CD4-positive, alpha-beta T cell treated with Interleukin-6 at 100 ng/mL for 8 hours (primary cell): ENCODE data around the gene ATP5F1A.
A peak's percentile ranks its signal among the peaks of the same experiment; 100 is the strongest.
"Not testable (repeated sequence)": the region's sequence is repeated elsewhere in the genome, so short reads cannot be mapped to it uniquely, and the experiment has no call there.

Source experiments
- DNase-seq: peaks from one replicate; pipeline ENCODE4 v3.0.0-alpha.2; 2020; ENCODE audit warnings: mixed read lengths, low spot score

The ATP5F1A gene

DNA sequence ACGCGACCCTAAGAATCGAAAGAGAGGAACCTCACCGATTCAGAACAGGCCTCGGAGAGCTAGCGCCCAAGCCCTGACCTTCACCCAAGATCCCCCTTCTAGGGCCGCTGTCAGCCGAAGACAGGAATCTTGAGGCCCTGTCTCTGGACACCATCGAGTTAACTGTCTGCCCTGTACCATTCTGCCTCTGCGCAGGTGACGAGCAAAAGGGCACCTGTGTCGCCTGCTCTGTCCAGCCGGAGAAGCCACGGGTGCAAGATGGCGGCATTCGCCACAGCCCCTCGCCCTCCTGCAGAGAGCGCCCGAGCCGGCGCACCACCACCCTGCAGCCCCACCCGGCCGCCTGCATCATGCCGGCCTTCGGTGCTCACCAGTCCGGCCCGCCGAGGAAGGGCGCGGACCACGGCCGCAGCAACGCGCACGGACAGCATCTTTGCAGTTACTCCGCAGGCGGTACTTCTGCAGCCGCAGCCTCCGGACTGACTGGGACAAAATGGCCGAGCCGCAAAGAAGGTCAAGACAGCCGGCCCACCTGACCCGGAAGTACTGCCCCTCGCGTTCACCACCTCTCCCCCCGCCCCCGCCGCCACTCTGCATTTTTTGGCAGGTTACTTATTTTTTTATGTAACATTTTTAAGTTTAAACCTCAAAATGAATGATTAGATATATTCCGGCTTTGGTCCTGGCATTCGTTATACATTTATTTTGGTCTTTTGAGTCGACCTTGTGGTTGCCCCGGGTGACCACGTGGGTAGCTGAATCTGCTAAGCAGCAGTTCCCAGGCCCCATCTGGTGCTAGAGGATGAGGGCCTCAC lies at the start of gene ATP5F1A:
TSS of gene ATP5F1A (minus strand) at position 496 of the 815 bp plus-strand sequence. CDS start at position 431, 65 bp downstream.
- DNase-seq, result peak; percentile 85

DNA sequence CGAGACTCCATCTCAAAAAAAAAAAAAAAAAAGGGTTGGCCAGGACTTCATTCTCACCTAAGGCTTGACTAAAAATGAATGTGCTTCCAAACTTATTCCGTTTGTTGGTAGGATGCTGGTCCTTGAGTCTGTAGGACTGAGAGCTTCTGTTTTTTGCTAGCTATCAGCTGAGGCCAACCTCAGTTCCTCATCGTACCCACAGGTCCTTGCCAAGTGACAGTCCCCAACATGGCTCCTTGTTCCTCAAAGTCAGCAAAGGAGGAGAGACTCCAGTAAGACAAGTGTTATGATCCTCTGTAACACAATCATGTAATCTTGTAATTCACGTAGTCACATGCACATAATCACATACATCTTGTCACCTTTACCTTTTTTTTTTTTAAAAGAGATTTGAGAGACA lies 43.1 kb upstream of the ATP5F1A start:
- DNase-seq, result no peak

DNA sequence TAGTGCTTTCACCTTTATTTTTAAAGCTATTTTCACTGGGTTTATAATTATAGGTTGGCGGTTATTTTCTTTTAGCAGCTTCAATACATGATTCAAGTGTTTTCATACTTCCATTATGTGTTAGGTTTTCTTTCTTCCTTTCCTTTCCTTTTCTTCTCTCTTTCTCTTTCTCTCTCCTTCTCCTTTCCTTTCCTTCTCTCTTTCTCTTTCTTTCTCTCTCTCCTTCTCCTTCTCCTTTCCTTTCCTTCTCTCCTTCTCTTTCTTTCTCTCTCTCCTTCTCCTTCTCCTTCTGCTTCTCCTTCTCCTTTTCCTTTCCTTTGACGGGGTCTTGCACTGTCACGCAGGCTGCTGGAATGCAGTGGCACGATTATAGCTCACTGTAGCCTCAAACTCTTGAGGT lies 42.1 kb upstream of the ATP5F1A start:
- DNase-seq, result no peak

DNA sequence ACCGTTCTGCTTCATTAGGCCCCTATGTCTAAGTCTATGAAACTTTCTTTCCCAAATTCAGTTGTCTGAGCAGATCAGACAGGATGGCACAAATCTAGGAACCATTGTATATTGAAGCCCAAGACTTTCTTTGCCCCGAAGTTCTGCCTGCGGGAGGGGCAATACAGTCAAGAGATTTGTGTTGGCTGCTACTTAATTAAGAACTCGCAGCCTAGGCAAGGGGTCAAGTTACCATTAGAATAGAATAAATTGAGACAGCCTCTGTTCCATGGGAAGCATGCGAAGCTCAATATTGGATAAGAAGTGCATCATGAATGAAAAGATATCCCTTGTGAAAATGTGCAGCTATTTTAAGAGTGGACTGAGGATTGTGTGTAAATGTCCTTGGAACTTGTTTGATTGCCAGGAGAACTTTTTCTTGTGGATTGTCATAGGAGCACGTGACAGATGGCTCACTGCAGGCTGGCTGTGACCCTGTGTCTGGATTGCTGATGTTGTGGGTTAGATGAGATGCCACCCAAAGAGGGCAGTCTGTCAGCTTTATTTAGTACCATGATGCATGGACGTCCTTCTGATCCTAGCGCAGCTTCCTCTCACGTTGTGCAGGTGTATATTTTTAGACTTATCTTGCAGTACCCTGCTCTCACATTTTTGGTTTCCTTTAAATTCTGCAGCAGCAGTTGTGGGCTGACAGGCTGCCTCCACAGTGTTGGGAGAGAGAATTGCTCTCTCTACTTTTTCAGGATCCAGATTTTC lies 37.0 kb upstream of the ATP5F1A start:
- no peak for DNase-seq

DNA sequence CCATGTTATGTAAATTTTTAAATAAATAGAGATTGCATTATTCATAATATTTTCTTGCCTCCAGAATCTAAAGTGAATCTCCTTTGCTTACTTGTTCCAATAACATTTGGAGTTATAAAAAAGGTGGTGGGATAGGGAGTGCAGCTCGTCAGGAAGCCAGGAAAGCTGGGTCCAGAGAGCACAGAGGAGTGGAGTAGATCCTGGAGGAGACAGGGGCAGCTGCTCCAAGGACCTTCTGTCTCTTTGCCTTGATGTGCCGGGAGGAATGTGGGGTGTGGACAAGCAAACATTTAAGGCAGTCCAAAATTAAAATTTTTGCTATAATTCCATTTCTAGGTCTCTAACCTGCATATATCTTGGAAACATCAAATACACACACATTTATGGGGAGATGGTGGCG lies 35.4 kb upstream of the ATP5F1A start:
- DNase-seq, result no peak

DNA sequence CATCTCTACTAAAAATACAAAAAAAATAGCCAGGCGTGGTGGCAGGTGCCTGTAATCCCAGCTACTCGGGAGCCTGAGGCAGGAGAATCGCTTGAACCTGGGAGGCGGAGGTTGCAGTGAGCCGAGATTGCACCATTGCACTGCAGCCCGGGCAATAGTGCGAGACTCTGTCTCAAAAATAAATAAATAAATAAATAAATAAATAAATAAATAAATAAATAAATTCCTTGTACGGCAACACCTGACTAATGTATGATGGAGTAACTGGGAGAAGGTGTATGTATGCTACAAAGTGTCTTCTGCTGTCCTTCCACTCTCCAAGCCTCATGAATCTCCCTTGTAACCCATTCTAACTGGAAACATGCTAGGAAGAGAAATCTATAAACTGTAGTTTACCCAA lies 32.5 kb upstream of the ATP5F1A start:
- DNase-seq, result not testable (repeated sequence)

DNA sequence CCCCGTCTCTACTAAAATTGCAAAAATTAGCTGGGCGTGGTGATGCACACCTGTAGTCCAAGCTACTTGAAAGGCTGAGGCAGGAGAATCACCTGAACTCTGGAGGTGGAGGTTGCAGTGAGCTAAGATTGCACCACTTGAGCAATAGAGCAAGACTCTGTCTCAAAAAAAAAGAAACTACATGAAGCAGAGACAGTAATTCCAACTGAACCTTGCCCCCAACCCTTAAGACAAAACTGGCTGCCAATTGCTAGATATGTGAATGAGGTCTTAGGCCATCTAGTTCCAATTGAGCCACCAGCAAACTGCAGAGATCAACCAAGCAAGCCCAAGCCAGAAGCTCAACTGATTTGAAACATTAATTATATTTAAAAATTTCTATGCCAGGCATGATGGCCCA lies 32.0 kb upstream of the ATP5F1A start:
- no peak for DNase-seq

DNA sequence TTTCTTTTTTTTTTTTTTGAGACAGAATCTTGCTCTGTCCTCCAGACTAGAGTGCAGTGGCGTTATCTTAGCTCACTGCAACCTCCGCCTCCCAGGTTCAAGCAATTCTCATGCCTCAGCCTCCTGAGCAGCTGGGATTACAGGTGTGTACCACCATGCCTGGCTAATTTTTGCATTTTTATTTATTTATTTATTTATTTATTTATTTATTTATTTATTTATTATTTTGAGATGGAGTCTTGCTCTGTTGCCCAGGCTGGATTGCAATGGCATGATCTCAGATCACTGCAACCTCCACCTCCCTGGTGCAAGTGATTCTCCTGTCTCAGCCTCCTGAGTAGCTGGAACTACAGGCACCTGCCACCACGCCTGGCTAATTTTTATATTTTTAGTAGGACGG lies 28.5 kb upstream of the ATP5F1A start:
- not testable (repeated sequence) for DNase-seq

DNA sequence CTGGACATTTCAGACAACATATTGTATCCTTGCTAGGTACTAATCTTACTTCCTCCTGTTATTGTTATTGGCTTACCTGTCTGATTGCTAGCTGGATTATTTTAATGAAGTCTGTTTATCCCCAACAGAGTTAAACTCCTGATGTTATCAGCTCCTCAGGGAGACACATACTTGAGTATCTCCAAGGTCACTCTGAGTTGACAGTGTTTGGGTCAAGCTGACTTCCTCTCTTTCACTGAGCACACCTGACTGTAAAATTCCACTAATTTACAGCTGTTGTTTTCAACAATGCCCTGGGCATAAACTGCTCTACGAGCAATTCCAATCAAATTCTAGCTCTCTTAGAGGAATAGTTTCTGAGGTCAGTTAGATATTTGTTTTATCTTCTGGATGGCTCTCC lies 15.7 kb upstream of the ATP5F1A start:
- DNase-seq, result no peak

DNA sequence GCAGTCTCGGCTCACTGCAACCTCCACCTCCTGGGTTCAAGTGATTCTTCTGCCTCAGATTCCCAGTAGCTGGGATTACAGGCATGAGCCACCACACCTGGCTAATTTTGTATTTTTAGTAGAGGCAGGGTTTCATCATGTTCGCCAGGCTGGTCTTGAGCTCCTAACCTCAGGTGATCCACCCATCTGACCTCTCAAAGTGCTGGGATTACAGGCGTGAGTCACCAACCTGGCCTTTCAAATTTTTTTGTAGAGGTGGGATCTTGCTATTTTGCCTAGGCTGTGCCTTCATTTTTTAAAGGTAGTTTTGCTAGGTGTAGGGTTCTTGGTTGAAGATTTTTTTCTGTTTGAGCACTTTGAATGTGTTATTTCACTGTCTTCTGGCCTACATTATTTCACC lies 12.3 kb upstream of the ATP5F1A start:
- DNase-seq, result no peak

DNA sequence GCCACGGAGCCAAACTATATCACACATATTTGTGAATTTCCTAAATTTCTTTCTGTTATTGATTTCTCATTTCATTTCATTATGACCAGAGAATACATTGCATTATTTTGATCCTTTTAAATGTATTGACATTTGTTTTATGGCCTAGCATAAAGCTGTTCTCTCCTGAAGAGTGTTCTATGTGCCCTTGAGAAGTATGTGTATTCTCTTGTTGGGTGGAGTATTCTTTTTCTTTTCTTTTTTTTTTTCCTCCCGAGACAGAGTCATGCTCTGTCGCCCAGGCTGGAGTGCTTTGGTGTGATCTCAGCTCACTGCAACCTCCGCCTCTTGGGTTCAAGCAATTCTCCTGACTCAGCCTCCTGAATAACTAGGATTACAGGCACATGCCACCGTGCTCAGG lies 11.3 kb upstream of the ATP5F1A start:
- DNase-seq, result no peak

DNA sequence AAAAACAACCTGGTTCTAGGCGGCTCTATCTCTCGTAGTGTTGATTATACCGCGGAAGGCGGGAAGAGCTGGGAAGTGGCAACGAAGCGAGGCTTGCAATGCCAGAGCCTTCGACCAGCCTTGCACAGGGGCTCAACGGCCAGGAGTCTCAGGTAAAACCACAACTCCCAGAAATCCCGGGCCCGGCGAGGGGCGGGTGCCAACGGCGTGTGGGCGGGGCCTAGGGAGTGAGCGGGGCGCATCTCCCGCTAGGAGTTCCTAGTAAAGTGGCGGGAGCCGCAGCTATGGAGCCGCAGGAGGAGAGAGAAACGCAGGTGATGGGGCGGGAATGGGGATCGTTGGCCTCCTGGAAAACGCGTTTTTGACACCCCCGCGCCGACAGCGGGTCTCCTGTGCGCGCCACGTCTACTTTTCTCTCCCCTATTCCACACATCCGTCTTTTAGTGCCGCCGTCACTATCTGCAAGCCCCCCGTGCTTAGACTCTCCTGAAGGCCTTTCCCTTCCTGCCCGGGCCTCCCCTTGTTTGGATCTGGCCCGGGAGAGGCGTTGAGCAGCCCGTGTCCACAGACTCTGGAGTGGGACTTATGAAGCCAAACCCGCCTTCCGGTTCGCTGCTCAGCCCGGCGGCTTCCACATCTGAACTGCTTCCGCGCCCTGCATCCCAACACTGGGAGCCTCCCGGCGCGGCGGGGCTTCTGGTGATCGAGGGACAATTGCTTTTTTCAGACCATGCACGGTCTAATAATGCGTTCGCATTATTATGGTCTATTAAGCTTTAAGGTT lies 6.2 kb upstream of the ATP5F1A start, which contains the start of gene HAUS1:
TSS of gene HAUS1 (plus strand) at position 258 of the 784 bp plus-strand sequence. CDS start at position 285, 27 bp downstream.
- DNase-seq, result peak; percentile 77

DNA sequence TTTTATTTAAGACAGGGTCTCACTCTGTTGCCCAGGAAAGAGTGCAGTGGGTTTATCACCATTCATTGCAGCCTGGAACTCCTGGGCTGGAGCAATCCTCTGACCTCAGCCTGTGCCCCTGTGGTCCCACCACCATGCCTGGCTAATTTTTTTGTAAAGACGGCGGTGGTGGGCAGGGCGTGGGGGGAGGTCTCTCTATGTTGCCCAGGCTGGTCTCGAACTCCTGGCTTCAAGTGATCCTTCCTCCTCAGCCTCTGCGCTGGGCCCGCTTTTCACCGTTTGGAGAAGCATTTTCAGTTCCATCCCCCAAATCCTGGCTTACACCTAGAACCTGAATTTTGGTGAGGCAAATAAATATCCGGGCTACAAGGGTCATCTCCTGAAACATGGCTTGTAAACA lies 1.4 kb upstream of the ATP5F1A start:
- DNase-seq, result no peak

DNA sequence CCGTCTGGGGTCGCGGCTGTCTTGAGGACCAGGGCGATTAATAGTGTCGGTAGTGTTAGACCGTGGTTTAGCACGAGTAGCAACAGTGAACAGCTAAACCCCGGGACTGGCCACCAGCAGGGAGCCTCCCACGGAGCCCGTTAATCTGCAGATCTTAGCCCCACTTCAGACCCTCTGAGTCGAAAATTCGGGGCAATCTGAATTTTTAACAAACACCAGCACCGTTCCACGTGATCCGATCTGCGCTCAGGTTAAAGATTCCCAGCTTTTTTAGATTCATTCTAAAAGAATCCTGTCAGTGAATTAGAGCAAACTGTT lies 479 bp upstream of the ATP5F1A start:
- no peak for DNase-seq

DNA sequence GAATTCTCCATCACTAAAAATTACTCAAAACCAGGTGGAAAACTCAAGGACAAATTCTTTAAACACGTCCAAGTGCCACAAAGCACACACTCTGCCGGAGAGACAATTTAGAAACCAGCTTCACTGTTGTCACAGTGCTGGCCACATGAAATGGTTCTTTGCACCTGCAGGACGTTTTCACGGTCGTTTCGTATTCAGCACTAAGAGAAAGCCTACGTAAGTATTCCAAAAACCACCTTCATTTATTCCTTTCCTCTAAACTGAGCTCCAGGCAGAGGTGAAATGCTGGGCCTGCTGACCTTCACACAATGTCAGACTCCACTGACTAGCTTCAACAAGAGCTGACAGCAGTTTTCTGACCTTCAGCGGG lies 680 bp downstream of the ATP5F1A start:
- no peak for DNase-seq

DNA sequence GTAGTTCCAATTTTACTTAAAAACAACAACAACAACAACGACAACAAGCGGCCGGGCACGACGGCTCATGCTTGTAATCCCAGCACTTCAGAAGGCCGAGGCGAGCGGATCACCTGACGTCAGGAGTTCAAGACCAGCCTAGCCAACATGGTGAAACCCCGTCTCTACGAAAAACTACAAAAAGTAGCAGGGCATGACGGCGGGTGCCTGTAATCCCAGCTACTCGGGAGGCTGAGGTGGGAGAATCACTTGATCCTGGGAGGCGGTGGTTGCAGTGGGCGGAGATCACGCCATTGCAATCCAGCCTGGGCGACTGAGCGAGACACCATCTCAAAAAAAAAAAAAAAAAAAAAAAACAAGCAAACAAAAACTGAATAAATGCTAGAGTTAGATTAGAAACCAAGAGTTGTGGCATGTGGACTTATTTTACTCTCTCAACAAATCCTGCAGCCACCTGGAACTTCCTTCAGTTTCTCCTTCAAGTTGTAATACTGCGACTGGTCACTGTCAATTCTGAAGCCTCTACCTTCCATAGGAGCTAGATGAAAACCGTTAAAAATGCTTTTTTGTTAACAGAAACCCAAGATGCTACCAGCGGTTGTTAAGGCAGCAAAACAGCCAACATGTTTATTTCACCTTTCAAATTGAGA lies 1.3 kb downstream of the ATP5F1A start:
- DNase-seq, result no peak

DNA sequence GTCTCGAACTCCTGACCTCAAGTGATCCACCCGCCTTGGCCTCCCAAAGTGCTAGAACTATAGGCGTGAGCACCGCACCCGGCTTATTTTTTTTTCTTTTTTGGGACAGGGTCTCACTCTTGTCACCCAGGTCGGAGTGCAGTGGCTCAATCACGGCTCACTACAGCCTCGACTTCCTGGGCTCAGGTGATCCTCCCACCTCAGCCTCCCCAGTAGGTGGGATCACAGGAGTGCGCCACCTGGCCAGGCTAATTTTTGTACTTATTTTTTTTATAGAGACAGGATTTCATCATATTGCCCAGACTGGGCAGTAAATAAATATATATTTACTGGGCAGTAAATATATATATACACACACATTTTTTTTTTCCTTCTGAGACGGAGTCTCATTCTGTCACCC lies 2.6 kb downstream of the ATP5F1A start:
- no peak for DNase-seq

DNA sequence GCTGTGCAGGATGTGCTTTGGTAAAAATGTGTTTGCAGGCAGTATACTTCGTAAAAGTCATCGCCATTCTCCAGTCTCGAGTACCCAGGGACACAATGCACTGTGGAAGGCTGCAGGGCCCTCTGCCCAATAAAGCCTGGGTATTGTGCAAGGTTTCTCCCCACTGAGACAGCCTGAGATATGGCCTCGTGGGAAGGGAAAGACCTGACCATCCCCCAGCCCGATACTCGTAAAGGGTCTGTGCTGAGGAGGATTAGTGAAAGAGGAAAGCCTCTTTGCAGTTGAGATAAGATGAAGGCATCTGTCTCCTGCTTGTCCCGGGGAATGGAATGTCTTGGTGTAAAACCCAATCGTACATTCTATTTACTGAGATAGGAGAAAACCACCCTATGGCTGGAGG lies 9.6 kb downstream of the ATP5F1A start:
- not testable (repeated sequence) for DNase-seq

DNA sequence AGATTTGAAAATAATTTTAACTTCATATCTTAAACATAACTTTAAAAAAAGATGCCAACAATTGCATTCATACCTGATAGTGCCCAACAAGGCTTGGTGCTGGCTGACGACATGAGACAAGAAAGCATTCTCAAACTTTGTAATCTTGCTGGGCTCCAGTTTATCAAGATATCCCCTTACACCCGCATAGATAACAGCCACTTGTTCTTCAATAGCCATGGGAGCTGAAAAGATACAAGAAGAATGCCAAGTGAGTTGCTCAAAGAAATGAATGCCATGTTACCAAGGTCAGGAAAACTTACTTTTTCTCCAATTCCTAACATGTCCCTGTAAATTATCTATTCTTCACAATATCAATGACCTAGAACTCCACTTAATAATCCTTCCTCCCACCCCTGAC lies 13.7 kb downstream of the ATP5F1A start:
- no peak for DNase-seq

DNA sequence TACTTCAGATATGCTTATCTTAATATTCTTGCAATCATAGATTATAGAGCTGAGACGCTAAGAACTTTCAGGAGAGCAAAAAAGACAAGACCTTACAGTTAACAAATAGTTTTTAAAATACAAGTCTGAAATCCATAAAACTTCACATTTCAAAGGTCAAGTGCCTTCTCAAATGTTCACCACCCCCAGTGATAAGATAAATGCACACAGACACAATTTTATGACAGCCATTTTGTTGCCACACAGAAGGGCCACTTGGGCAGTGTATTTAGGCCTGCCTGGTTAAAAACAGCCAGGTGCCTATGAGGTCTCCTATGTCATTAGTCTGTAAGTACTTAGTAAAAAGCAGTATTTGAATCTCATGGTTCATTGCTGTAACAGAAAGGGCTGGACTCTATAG lies 17.9 kb downstream of the ATP5F1A start:
- DNase-seq, result no peak

DNA sequence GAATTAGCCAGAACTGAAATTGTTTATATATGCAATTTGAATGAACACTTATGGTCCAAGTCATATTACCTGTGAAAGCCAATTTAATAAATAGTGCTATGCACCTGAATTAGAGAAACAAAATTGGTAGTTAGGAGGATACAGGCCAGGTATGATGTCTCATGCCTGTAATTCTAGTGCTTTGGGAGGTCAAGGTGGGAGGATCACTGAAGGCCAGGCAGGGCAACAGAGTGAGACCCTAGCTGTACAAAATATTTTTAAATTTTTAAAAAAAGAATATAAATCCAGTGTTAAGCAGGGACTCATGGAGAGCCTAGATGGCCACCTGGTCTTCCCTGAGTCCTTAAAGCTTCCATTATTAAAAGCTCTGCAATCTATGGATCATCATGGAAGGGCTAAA lies 18.8 kb downstream of the ATP5F1A start:
- DNase-seq, result no peak
